HG02840 (cell line): ENCODE data around the gene CDH23.

Experiments
- ATAC-seq: cut with Tn5 transposase; IDR thresholded peaks from one replicate; pipeline ENCODE4 v1.9.1; 2021; ENCODE audit warnings: mild to moderate bottlenecking, moderate library complexity, moderate number of reproducible peaks; ENCODE audit not compliant: unreplicated experiment, low FRiP score

CDH23 gene

DNA sequence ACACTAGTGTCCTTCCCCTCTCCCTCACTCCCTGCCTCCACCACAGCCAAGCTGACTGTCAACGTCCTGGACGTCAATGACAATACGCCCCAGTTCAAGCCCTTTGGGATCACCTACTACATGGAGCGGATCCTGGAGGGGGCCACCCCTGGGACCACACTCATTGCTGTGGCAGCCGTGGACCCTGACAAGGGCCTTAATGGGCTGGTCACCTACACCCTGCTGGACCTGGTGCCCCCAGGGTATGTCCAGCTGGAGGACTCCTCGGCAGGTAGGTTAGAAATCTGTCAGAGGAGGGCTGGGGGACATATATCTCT lies 401.5 kb downstream of the CDH23 start:
- ATAC-seq = no peak

DNA sequence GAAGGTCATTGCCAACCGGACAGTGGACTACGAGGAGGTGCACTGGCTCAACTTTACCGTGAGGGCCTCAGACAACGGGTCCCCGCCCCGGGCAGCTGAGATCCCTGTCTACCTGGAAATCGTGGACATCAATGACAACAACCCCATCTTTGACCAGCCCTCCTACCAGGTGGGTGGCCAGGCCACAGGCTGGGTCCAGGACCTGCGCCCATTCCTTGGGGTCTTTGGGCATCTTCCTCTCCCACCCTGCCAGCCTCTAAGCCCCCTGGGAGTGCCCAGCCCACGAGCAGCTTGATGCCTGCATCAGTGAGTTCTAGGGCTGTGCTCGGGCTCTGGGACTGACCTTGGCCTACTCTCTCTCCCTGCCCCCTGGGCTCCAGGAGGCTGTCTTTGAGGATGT lies 402.4 kb downstream of the CDH23 start:
- no peak for ATAC-seq

GRCh38 chr10:71799608-71800453 lies 403.1 kb downstream of the CDH23 start:
- ATAC-seq = no peak

GRCh38 chr10:71801361-71801760 lies 404.6 kb downstream of the CDH23 start:
- peak; percentile 74 for ATAC-seq

DNA sequence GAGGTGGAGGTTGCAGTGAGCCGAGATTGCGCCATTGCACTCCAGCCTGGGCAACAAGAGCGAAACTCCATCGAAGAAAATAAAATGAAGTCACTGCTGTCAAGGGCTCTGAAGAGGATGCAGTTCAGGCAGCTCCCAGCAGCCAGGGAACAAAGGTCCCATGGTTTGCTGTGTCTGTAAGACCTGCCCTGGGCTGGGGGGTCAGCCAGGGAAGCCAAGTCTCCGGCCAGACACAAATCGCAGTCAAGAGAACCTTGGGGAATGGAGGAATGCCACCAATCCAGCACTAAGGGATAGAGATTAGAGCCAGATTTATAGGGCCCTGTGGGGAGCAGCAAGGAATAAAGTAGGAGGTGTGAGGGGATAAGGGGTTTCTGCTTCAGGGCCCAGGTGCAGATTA lies 405.5 kb downstream of the CDH23 start:
- no peak for ATAC-seq

DNA sequence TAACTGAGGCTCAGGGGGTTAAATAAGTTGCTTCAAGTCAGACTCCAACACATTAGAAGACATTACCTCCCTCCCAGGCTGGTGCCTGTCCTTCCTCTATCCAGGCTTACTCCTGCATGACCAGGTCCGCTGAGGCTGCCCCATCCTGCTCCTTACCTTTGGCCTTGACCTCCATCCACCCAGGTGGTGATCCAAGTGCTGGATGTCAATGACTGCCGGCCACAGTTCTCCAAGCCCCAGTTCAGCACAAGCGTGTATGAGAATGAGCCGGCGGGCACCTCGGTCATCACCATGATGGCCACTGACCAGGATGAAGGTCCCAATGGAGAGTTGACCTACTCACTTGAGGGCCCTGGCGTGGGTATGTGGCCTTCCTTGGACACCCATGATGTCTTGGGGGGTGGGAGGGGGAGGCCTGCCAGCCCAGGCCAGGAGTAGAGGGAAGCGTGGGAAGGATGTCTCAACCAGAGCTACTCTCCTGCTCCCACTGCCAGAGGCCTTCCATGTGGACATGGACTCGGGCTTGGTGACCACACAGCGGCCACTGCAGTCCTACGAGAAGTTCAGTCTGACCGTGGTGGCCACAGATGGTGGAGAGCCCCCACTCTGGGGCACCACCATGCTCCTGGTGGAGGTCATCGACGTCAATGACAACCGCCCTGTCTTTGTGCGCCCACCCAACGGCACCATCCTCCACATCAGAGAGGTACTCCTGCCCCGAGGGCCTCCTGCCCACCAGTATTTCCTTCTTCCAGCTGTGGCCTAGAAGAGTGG lies 406.2 kb downstream of the CDH23 start:
- ATAC-seq = no peak

- no peak for ATAC-seq
These were observed 407.4 kb downstream of the CDH23 start for GRCh38 chr10:71804077-71804476.

DNA sequence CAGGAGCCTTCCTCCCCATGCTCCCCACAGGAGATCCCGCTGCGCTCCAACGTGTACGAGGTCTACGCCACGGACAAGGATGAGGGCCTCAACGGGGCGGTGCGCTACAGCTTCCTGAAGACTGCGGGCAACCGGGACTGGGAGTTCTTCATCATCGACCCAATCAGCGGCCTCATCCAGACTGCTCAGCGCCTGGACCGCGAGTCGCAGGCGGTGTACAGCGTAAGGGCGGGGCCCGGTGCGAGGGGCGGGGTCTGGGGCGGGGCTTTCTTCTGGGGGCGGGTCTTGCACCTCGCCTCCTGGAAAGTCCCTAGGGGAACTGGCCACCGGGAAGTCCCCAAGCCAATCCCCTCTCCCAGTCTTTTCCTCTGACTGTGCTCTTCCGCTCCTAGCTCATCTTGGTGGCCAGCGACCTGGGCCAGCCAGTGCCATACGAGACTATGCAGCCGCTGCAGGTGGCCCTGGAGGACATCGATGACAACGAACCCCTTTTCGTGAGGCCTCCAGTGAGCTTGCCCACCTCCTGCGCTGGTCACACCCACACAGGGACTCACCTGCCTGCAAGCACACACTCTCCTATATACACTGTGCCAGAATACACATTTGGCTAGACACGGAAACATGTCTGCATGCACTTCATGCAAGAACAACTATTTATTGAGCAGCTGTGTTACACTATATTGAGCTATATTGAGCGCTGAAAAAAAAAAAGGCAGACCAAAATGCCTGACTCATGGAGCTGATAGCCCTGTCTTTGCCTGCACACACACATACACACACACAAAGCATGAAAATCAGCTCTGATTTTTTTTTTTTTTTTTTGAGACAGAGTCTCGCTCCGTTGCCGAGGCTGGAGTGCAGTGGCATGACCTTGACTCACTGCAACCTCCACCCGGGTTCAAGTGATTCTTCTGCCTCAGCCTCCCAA lies 409.3 kb downstream of the CDH23 start:
- no peak for ATAC-seq

GRCh38 chr10:71806704-71807556 lies 410.2 kb downstream of the CDH23 start:
- no peak for ATAC-seq

GRCh38 chr10:71807557-71808510 lies 411.1 kb downstream of the CDH23 start:
- no peak for ATAC-seq

DNA sequence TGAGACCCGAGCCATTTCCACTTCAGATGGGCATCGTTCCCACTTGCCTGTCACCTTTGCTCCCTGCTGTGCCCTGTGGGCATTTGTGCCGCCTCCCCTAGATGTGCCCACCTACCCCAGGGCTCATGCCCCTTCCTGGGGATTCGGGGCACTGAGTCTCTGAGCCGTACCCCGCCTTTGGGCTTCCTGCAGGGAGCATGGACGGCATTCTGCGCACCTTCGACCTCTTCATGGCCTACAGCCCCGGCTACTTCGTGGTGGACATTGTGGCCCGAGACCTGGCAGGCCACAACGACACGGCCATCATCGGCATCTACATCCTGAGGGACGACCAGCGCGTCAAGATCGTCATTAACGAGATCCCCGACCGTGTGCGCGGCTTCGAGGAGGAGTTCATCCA lies 412.9 kb downstream of the CDH23 start:
- no peak for ATAC-seq

DNA sequence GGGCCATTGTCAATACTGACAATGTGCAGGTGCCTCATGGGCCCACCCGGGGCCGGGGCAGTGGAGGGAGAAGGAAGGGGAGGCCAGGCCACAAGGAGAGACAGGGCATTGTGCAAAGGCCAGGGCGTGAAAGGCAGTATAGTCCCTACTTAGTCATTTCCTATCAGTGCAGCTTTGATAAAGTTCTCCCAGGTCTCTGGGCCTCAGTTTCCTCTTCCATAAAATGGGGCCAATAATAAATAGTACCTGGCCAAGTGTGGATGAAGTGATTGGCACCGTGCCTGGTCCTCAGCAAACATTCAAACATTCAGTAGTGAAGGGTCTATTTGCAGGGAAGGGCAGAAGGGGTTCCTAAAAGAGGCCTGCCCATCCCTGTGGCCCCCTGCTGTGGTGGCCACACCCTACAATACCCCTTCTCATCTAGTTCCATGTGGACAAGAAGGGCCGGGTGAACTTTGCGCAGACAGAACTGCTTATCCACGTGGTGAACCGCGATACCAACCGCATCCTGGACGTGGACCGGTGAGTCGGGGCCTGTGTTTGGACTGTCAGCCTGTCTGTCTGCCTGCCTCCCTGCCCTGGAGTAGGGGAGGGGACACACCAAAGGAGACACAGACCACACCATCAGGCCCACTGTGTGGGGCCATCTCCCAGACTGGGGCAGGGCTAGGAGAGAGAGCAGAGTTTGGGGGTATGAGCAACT lies 413.5 kb downstream of the CDH23 start:
- ATAC-seq = no peak

GRCh38 chr10:71811351-71811750 lies 414.6 kb downstream of the CDH23 start:
- ATAC-seq = no peak

GRCh38 chr10:71812016-71812912 lies 415.5 kb downstream of the CDH23 start:
- no peak for ATAC-seq

- ATAC-seq = no peak
These were observed 416.3 kb downstream of the CDH23 start for GRCh38 chr10:71812913-71813590.

DNA sequence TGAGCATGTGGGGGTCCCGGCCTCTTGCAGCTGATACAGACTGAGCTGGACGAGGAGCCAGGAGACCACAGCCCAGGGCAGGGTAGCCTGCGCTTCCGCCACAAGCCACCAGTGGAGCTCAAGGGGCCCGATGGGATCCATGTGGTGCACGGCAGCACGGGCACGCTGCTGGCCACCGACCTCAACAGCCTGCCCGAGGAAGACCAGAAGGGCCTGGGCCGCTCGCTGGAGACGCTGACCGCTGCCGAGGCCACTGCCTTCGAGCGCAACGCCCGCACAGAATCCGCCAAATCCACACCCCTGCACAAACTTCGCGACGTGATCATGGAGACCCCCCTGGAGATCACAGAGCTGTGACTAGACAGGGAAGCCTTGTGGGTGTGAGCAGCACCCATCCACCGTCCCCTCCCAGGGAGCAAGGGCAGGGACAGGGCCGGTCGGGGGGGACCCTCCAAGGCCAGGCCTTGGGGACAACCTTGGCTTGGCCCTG lies 418.2 kb downstream of the CDH23 start:
- no peak for ATAC-seq
